Kidney (tissue), 22 donors: Measurements from ENCODE around the gene SPACA4. TPM values are rescaled to one million over a fixed set of nuclear protein-coding genes. Genes with fewer than 3 reads are reported as not detected.

ENCODE experiments used
- DNase-seq, 5 donors: peaks; one replicate each; pipeline ENCODE4 v3.0.0-alpha.2; 2013 to 2020
- FAIRE-seq: peaks from 2 replicates; lab custom pipeline; 2012; peaks lifted over from hg19 to GRCh38; lab: Jason Lieb, UNC
- H3K27ac ChIP-seq, 2 donors: one replicate each; pipeline ENCODE4 v1.7.0; 2013; ENCODE audit warnings: low read depth in 2 of 2, low read length in 2 of 2, inconsistent platforms in 1 of 2
- H3K27me3 ChIP-seq: one replicate; pipeline ENCODE4 v1.7.1; 2013; ENCODE audit warnings: low read length, inconsistent platforms; ENCODE audit not compliant: control insufficient read depth, insufficient read depth
- H3K36me3 ChIP-seq, 3 donors: one replicate each; pipeline versions ENCODE4 v1.7.0 to v1.7.1; 2013; ENCODE audit warnings: low read length in 3 of 3, control low read depth in 1 of 3, inconsistent platforms in 1 of 3; ENCODE audit not compliant: insufficient read depth in 3 of 3, control insufficient read depth in 2 of 3
- H3K4me1 ChIP-seq, 3 donors: one replicate each; pipeline versions ENCODE4 v1.7.0 to v1.7.1; 2013; ENCODE audit warnings: low read length in 3 of 3, inconsistent platforms in 1 of 3, low read depth in 1 of 3; ENCODE audit not compliant: control insufficient read depth in 2 of 3, insufficient read depth in 2 of 3
- H3K4me3 ChIP-seq, 3 donors: one replicate each; pipeline versions ENCODE4 v1.7.0 to v1.8.1; 2013; ENCODE audit warnings: low read length in 3 of 3, control low read depth in 1 of 3, inconsistent platforms in 1 of 3
- H3K9ac ChIP-seq, 3 donors: one replicate each; pipeline versions ENCODE4 v1.7.0 to v1.7.1; 2013; ENCODE audit warnings: low read length in 3 of 3, control low read depth in 1 of 3, inconsistent platforms in 1 of 3
- H3K9me3 ChIP-seq, 3 donors: one replicate each; pipeline versions ENCODE4 v1.7.0 to v1.7.1; 2013; ENCODE audit warnings: low read length in 3 of 3, control low read depth in 1 of 3, inconsistent platforms in 1 of 3; ENCODE audit not compliant: control insufficient read depth in 2 of 3, insufficient read depth in 1 of 3
- intact Hi-C: fragments of 100-400 bp; cut with DNase I; formaldehyde crosslinking; loops from one replicate; pipeline ENCODE4 v1.11.1; 2022
- long read RNA-seq, 10 donors: library from polyadenylated mRNA in 1 of 10; unstranded in 1 of 10; transcript quantifications; one replicate each; pipeline ENCODE4 v2.0.0 and lab custom pipeline, GENCODE V29; 2021 to 2026
- polyA plus RNA-seq: library from polyadenylated mRNA; stranded (reverse); fragments of 350-450 nt; fragmentation: Illumina TruSeq; extraction: RNeasy Lipid Tissue Mini Kit (QIAGEN cat#74804); gene quantifications from one replicate; pipeline ENCODE4 v1.2.3, GENCODE V29; 2014; ENCODE audit warnings: low read depth, low replicate concordance; ENCODE audit not compliant: insufficient read depth
- total RNA-seq: library from RNA; stranded (reverse); fragmentation: NEBNext Ultra II Directional; extraction: Animal tissue kit (Norgen Biotek cat#: 25700); gene quantifications from one replicate; pipeline ENCODE4 v1.2.1, GENCODE V29; 2021
- TF ChIP-seq, protein P1 (sequence below): IDR thresholded peaks from 3 replicates; pipeline ENCODE4 v1.5.1; 2012; ENCODE audit warnings: mild to moderate bottlenecking, moderate library complexity, borderline replicate concordance; ENCODE audit not compliant: insufficient read depth; ENCODE audit errors: extremely low read depth
- donor health status: control.
- donor health status: control.
- donor health status: control.
- donor health status: control.
- donor health status: control.
- donor health status: DM: yes; HTN: yes; CAD: no.
- donor health status: Normal renal cell carcinoma (clear cell type).

SPACA4 gene, protein sequence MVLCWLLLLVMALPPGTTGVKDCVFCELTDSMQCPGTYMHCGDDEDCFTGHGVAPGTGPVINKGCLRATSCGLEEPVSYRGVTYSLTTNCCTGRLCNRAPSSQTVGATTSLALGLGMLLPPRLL
- total RNA-seq, result not detected
- not detected for polyA plus RNA-seq
- long read RNA-seq, donor 1, result 0 reads
- long read RNA-seq, donor 2, partial matches to known transcripts, result 1,068 of 2,184 reads
- long read RNA-seq, donor 2, other reads (novel, unspliced or antisense), result 1,116 of 2,184 reads
- long read RNA-seq, donor 3, result 0 reads
- long read RNA-seq, donor 4, result 0 reads
- long read RNA-seq, donor 5, result 0 reads
- long read RNA-seq, donor 6, result 0 reads
- long read RNA-seq, donor 7, result 0 reads
- long read RNA-seq, donor 8, partial matches to known transcripts, result 0 of 1 reads
- long read RNA-seq, donor 8, other reads (novel, unspliced or antisense), result 0 of 1 reads
- long read RNA-seq, donor 9, result 0 reads
- long read RNA-seq, donor 10, result 0 reads

DNA sequence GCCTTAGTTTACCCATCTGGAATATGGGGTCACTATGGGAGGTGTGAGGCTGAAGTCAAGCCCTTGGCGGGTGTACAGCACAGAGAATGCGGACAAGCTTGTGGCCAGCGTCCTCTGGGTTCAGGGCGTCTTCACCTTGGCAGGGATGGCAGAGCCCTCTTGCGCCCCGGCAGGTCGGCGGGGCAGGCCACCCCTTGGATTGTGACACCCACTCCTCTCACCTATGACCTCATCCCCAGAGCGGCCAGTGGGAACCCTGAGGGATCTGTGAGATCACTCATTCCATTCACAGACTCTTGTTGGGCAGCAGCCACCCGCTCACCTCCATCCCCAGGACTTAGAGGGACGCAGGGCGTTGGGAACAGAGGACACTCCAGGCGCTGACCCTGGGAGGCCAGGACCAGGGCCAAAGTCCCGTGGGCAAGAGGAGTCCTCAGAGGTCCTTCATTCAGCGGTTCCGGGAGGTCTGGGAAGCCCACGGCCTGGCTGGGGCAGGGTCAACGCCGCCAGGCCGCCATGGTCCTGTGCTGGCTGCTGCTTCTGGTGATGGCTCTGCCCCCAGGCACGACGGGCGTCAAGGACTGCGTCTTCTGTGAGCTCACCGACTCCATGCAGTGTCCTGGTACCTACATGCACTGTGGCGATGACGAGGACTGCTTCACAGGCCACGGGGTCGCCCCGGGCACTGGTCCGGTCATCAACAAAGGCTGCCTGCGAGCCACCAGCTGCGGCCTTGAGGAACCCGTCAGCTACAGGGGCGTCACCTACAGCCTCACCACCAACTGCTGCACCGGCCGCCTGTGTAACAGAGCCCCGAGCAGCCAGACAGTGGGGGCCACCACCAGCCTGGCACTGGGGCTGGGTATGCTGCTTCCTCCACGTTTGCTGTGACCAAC lies at the start of gene SPACA4:
TSS of gene SPACA4 (plus strand) at position 280 of the 896 bp plus-strand sequence. CDS start at position 517, 237 bp downstream.
- Histone ChIP-seq H3K36me3 (no peaks in the 10 kb centered on the region), H3K4me3 (no peak within 1 kb of the TSS), H3K4me1 (no peaks in the 10 kb centered on the region), H3K27ac (no peak within 1 kb of the TSS), H3K9me3 (no peaks in the 10 kb centered on the region), H3K27me3 (no peaks in the 10 kb centered on the region), H3K9ac (no peak within 1 kb of the TSS)
- no peak for FAIRE-seq
- DNase-seq, result no peak
- intact Hi-C loops, result no loop called here
- TF ChIP-seq, protein P1, sequence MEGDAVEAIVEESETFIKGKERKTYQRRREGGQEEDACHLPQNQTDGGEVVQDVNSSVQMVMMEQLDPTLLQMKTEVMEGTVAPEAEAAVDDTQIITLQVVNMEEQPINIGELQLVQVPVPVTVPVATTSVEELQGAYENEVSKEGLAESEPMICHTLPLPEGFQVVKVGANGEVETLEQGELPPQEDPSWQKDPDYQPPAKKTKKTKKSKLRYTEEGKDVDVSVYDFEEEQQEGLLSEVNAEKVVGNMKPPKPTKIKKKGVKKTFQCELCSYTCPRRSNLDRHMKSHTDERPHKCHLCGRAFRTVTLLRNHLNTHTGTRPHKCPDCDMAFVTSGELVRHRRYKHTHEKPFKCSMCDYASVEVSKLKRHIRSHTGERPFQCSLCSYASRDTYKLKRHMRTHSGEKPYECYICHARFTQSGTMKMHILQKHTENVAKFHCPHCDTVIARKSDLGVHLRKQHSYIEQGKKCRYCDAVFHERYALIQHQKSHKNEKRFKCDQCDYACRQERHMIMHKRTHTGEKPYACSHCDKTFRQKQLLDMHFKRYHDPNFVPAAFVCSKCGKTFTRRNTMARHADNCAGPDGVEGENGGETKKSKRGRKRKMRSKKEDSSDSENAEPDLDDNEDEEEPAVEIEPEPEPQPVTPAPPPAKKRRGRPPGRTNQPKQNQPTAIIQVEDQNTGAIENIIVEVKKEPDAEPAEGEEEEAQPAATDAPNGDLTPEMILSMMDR, result no peak

DNA sequence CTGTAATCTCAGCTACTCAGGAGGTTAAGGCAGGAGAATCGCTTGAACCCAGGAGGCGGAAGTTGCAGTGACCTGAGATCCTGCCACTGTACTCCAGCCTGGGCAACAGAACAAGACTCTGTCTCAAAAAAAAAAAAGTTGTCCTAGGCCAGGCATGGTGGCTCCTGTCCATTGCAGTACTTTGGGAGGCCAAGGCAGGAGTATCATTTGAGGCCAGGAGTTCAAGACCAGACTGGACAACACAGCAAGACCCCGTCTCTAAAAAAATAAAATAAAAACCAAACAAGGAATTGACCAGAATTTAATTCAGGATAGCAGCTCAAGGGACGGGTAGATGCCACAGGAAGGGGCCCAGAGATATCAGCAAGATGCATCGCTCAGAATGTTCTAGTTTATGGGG lies 49.7 kb upstream of the SPACA4 start:
- H3K9me3 ChIP-seq, result no peaks in the 10 kb centered on the region
- no peak overlapping the region for H3K9ac ChIP-seq
- no peak overlapping the region for H3K27ac ChIP-seq
- FAIRE-seq, result no peak
- H3K27me3 ChIP-seq, result no peaks in the 10 kb centered on the region
- TF ChIP-seq, protein P1, result no peak
- H3K36me3 ChIP-seq, result no peaks in the 10 kb centered on the region
- DNase-seq, result no peak
- peaks cover 0 to 14% (median 2%) of the 10 kb centered on the region in 3 donors for H3K4me1 ChIP-seq
- intact Hi-C loops, result no loop called here
- H3K4me3 ChIP-seq, result no peak overlapping the region

DNA sequence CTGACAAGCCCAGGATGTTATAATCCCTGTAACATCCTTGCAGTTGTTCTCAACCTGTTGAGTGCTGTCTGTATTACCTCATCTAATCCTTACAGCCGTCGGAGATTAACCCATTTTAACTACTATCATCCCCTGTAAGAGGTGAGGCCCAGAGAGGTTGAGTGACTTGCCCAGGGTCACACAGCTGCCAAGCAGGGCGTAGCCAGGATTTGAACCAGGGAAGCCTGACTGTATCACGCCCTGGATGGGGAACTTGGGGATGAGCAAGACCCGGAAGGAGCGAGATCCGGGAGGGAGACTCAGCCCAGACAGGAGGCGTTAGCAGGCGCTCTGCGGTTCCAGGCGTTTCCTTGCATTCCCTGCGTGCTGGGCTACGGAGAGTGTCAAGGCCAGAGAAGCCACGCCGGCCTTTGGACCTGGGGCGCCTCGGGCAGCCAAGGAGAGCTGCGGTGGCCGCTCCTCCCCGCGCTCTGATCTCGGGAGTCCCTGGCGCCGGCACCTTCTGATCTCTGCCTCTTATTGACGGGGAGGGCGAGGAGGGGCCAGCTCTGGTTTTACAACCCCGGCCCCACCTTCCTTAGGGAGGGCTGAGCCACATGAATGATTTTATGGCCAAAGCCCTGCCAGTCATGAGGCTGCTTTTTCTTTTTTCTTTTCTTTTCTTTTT lies 48.4 kb upstream of the SPACA4 start:
- FAIRE-seq, result no peak

More for the DNA sequence above, 48.4 kb upstream of the SPACA4 start:
- Histone ChIP-seq H3K4me1 (peaks cover 0 to 14% (median 2%) of the 10 kb centered on the region in 3 donors), H3K9ac (no peak overlapping the region), H3K9me3 (no peaks in the 10 kb centered on the region), H3K36me3 (no peaks in the 10 kb centered on the region), H3K4me3 (no peak overlapping the region), H3K27me3 (no peaks in the 10 kb centered on the region), H3K27ac (peak overlapping the region in 1 of 2 donors; percentile 7)
- TF ChIP-seq, protein P1, result no peak
- intact Hi-C loops, result no loop called here
- peak; percentile 85 to 94 (median 89) for DNase-seq
